ENCODE measurements around the gene SH3GL3. TPM values are rescaled to one million over a fixed set of nuclear protein-coding genes. Genes with fewer than 3 reads are reported as not detected.

SH3GL3 gene
- polyA plus RNA-seq, 1 of the 3 experiments (the other 2 are of a cell fraction): not detected

- TF ChIP-seq ZBTB33 (IDR thresholded peaks at IDR 0.05; ENCODE audit: borderline replicate concordance, low read depth) (no peak), USF2 (IDR thresholded peaks at IDR 0.05; ENCODE audit: borderline replicate concordance, low read depth, low read length) (no peak), FOSL2 (IDR thresholded peaks at IDR 0.05; ENCODE audit: borderline replicate concordance, low read depth) (no peak), GABPA (IDR thresholded peaks at IDR 0.05; ENCODE audit: low read depth) (no peak), RAD21 (IDR thresholded peaks at IDR 0.05; ENCODE audit: low read length) (no peak)
Measured at GRCh38 chr15:83516935-83517334, 69.8 kb downstream of the SH3GL3 start (continued).

- CTCF ChIA-PET: interaction anchor here (0.6 kb wide), 1 partner anchor 20 kb away, joined by 3 read pairs; no protein-coding TSS in a partner anchor
- H3K9me2 ChIP-seq: no peaks in the 10 kb centered on the region
- no peak for TF ChIP-seq EZH2phosphoT487 (IDR thresholded peaks at IDR 0.05; ENCODE audit: borderline replicate concordance, low read depth)
- TF ChIP-seq GABPA (IDR thresholded peaks at IDR 0.05; ENCODE audit: low read depth): no peak
- TF ChIP-seq NFIC (IDR thresholded peaks at IDR 0.05; ENCODE audit: borderline replicate concordance): no peak
- TF ChIP-seq ELF1 (IDR thresholded peaks at IDR 0.05): no peak
- no peak for TF ChIP-seq RXRA (IDR thresholded peaks at IDR 0.05; ENCODE audit: borderline replicate concordance, low read depth)
- TF ChIP-seq, protein P1, sequence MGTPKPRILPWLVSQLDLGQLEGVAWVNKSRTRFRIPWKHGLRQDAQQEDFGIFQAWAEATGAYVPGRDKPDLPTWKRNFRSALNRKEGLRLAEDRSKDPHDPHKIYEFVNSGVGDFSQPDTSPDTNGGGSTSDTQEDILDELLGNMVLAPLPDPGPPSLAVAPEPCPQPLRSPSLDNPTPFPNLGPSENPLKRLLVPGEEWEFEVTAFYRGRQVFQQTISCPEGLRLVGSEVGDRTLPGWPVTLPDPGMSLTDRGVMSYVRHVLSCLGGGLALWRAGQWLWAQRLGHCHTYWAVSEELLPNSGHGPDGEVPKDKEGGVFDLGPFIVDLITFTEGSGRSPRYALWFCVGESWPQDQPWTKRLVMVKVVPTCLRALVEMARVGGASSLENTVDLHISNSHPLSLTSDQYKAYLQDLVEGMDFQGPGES (IDR thresholded peaks at IDR 0.05; ENCODE audit: low read depth, low read length): no peak
- TF ChIP-seq FOXM1 (IDR thresholded peaks at IDR 0.05; ENCODE audit: low read depth): no peak
- H3K9ac ChIP-seq: no peak overlapping the region
- H3F3A ChIP-seq (replicated peaks; ENCODE audit: insufficient read depth): no peaks in the 10 kb centered on the region
- H3K4me3 ChIP-seq (ENCODE audit: low read depth in 2 of 2, low read length in 1 of 2): no peak overlapping the region
- no peaks in the 10 kb centered on the region for H3K27me3 ChIP-seq (ENCODE audit: insufficient read depth)
- DNase-seq: no peak
- no peak overlapping the region for H3K4me2 ChIP-seq
- no peak overlapping the region for H3K27ac ChIP-seq (ENCODE audit: low read depth in 2 of 2, low read length in 1 of 2)
- 17% methylated on average over 2 of the region's 2 CpGs for WGBS (ENCODE audit: low lambda C conversion rate)
- POLR2A ChIA-PET: no interaction called here
- H3K4me1 ChIP-seq (ENCODE audit: control insufficient read depth in 1 of 2, insufficient read depth in 2 of 2, low read depth in 1 of 2, low read length in 1 of 2): no peaks in the 10 kb centered on the region
- no peaks in the 10 kb centered on the region for H3K79me2 ChIP-seq (ENCODE audit: insufficient read depth)
- H2AFZ ChIP-seq (ENCODE audit: low read depth): no peak overlapping the region
- H4K20me1 ChIP-seq (ENCODE audit: insufficient read depth): no peaks in the 10 kb centered on the region
- H3K9me3 ChIP-seq: no peaks in the 10 kb centered on the region
- no peaks in the 10 kb centered on the region for H3K36me3 ChIP-seq (replicated peaks in 1 of 2; ENCODE audit: control insufficient read depth in 1 of 2, insufficient read depth in 2 of 2, low read length in 1 of 2)
Measured at GRCh38 chr15:83526319-83526718, 79.2 kb downstream of the SH3GL3 start.

DNA sequence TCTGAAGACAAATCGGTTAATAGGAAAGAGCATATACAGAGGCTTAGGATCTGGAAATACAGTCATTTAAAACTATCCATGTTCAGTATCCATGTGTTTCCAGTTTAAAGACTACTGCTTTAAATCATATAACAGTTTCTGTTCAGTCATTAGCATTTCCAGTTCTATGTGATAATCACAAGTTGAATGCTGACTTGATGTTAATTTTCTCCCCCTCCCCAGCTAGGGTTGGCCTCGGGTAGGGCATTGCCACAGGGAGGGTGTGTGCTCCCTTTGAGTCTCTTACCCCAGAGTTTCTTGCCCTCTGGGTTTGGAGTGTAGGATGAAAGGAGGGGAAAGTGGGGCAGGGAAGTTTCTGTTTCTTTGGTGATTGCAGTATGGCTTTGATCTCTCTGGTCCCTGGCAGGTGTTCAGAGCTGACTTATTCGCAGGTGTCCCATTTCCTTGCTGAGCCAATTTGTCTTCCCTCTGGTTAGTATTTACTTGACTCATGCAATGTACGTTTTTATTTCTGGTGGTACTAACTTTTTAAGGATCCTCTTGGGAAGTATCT, 86.3 kb downstream of the SH3GL3 start:
- Histone ChIP-seq H3K4me3 (ENCODE audit: low read depth in 2 of 2, low read length in 1 of 2) (no peak overlapping the region), H3K4me1 (ENCODE audit: control insufficient read depth in 1 of 2, insufficient read depth in 2 of 2, low read depth in 1 of 2, low read length in 1 of 2) (no peaks in the 10 kb centered on the region), H3K9me3 (no peaks in the 10 kb centered on the region), H3K36me3 (replicated peaks in 1 of 2; ENCODE audit: control insufficient read depth in 1 of 2, insufficient read depth in 2 of 2, low read length in 1 of 2) (no peaks in the 10 kb centered on the region), H3K79me2 (ENCODE audit: insufficient read depth) (no peaks in the 10 kb centered on the region), H3F3A (replicated peaks; ENCODE audit: insufficient read depth) (no peaks in the 10 kb centered on the region), H3K27me3 (ENCODE audit: insufficient read depth) (no peaks in the 10 kb centered on the region), H3K4me2 (no peak overlapping the region), H3K27ac (ENCODE audit: low read depth in 2 of 2, low read length in 1 of 2) (no peak overlapping the region), H2AFZ (ENCODE audit: low read depth) (no peak overlapping the region), H3K9me2 (no peaks in the 10 kb centered on the region), H3K9ac (no peak overlapping the region), H4K20me1 (ENCODE audit: insufficient read depth) (no peaks in the 10 kb centered on the region)
- no peak for DNase-seq
- 3% methylated on average over 4 of the region's 4 CpGs for WGBS (ENCODE audit: low lambda C conversion rate)
- ChIA-PET POLR2A (no interaction called here), CTCF (interaction anchor here (0.8 to 1.2 kb wide), 2 partner anchors 25 to 285 kb away, joined by 3 read pairs; no protein-coding TSS in a partner anchor)
- TF ChIP-seq NRF1 (IDR thresholded peaks at IDR 0.05; ENCODE audit: low read depth, low read length): no peak
- no peak for TF ChIP-seq EP300 (IDR thresholded peaks at IDR 0.05; ENCODE audit: borderline replicate concordance in 1 of 2, low read depth in 1 of 2, low read length in 1 of 2)
- TF ChIP-seq, protein P1 (IDR thresholded peaks at IDR 0.05; ENCODE audit: low read depth, low read length): no peak
- no peak for TF ChIP-seq GABPA (IDR thresholded peaks at IDR 0.05; ENCODE audit: low read depth)
- TF ChIP-seq, protein P2, sequence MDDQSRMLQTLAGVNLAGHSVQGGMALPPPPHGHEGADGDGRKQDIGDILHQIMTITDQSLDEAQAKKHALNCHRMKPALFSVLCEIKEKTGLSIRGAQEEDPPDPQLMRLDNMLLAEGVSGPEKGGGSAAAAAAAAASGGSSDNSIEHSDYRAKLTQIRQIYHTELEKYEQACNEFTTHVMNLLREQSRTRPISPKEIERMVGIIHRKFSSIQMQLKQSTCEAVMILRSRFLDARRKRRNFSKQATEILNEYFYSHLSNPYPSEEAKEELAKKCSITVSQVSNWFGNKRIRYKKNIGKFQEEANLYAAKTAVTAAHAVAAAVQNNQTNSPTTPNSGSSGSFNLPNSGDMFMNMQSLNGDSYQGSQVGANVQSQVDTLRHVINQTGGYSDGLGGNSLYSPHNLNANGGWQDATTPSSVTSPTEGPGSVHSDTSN (IDR thresholded peaks at IDR 0.05): no peak

Data from SK-N-SH (cell line).